DMS 273 (cell line): Measurements from ENCODE around the gene TCF7.

Experiments
- DNase-seq: peaks from one replicate; lab custom pipeline; 2025; ENCODE audit not compliant: unreplicated experiment; lab: John Stamatoyannopoulos, UW

TCF7 gene

DNA sequence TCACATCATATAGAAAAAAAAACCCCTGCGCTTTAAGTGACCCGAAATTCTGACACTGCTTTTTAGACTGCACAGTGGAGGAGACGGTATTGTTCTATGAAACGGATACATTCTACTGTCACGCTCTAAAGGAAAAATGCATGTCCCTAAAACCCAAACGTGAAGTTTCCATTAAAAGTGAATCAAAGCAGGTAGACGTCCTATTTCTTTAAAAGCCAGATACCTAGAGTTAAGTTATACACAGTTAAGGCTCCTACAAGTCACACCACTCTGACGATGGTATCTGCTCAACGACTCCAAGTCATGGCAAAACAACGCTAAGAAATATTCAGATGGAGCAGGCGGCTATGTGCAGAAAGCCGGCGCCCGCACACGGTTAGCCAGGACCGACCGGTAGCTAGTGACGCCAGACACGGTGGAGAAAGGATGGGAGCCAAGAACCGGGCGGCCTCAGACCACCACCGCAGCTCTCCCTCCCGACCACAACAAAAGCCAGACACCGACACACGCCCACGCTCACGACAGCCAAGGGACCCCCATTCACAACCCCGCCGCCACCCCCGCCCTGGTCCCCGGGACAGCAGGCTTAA is 61.5 kb downstream of the TCF7 start:
- peak; percentile 67 for DNase-seq

DNA sequence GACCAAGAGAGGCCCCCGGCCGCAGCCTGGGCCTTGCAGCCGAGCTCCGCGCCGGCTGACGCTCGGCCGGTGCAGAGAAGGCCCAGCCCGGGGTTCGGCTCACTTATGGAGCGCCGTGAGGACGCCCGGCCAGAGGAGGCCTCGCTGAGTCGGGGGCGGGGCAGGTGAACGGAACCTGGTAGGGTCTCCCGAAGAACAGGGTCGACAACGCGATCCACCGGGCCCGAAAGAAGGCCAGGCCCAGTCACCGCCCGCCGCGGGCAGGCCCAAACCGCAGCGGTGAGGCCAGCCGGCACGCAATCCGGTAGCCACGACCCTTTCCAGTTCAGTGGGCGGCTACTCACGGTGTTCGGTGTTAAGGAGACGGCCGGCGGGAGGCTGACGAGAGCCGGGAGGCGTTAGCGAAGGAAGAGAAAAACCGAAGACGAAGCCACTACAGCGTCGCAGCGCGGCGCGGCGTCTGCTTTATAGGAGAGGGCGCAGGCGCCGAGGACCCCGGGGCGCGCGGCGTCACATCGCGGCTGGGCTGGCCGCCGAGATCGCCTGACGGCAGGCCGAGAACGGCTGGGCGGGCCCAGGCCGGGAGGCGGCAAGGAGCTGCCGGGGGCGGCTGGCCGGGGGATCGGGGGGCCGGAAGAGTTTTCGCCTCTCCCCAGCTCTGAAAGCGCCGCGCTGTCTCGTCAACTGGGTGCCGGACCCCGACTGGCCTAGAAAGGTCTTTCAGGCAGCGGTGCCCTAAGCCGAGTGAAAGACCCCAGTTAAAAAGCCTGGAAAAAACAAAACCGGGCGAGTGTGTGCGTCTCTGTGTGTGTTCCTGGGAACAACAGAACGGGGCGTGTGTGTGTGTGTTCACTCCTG is 62.3 kb downstream of the TCF7 start, which contains the start of gene SKP1:
SKP1 (minus strand) TSS at position 440 of the 858 bp plus-strand sequence. CDS start 2,928 bp downstream, outside the sequence.
- DNase-seq = peak; percentile 95

- DNase-seq = peak; percentile 62
These were observed 63.1 kb downstream of the TCF7 start for GRCh38 chr5:134177369-134178095.

- DNase-seq = peak; percentile 42
These were observed 63.6 kb downstream of the TCF7 start for GRCh38 chr5:134178096-134178419.

GRCh38 chr5:134183481-134183880 is 69.0 kb downstream of the TCF7 start:
- no peak for DNase-seq

GRCh38 chr5:134184155-134185135 is 70.0 kb downstream of the TCF7 start:
- peak; percentile 82 for DNase-seq

DNA sequence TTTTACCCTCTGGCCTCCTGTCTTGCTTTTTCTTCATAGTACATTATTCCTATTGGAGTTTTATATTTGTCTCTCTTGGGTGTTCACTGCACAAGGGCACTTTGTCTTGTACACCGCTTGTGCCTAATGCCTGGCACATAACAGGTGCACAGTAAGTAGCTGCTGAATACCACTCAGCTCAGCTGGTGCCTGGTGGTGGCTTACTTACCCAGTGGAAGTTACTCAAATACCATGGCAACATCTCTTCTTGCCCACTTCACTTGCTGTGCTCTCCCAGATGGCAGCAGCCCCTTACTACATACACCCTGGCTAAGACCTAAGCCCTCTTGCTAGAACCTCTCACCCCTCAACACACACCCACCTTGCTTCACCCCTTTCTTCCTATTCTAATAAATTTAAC is 73.6 kb downstream of the TCF7 start:
- DNase-seq = no peak

GRCh38 chr5:134189031-134189430 is 74.5 kb downstream of the TCF7 start:
- no peak for DNase-seq

DNA sequence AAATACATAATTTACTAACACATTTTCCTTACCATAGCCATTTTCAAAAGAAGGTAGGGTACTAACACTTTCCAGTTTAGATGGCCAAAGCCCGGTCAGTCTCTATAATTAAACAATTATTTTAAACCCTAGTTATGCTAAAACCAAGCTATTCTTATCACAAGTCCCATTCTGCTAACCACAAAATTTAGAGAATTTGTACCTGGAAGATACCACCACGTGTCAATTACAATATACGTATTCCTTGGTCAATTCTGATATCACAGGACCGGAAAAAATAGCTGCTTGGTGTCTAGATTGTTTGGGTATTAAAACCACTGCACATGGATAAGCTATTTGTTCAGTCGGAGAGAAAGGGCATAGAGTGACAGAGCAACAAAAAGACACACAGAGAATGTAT is 81.2 kb downstream of the TCF7 start:
- DNase-seq = no peak
